Mesendoderm (in vitro differentiated cells): ENCODE measurements around the gene BPIFB6.

Source experiments
- DNase-seq: peaks from one replicate; pipeline ENCODE4 v3.0.0; 2013
- H2AK5ac ChIP-seq: 2 replicates; pipeline ENCODE4 v1.6.1; 2013; ENCODE audit warnings: low read length, inconsistent platforms
- H2BK120ac ChIP-seq: 2 replicates; pipeline ENCODE4 v1.6.1; 2013; ENCODE audit warnings: low read depth, mild to moderate bottlenecking, low read length, moderate library complexity, mixed read lengths
- H2BK15ac ChIP-seq: replicated peaks from 2 replicates; pipeline ENCODE4 v1.6.1; 2013; ENCODE audit warnings: low read depth, mild to moderate bottlenecking, moderate library complexity
- H2BK5ac ChIP-seq: 2 replicates; pipeline ENCODE4 v1.6.1; 2013; ENCODE audit warnings: low read length, inconsistent platforms
- H3K18ac ChIP-seq: 2 replicates; pipeline ENCODE4 v1.6.1; 2013; ENCODE audit warnings: mild to moderate bottlenecking, low read length, mixed read lengths
- H3K23ac ChIP-seq: one replicate; pipeline ENCODE4 v1.6.1; 2013; ENCODE audit warnings: low read length
- H3K27ac ChIP-seq: 2 replicates; pipeline ENCODE4 v1.5.1; 2013; ENCODE audit warnings: low read depth, mild to moderate bottlenecking, inconsistent platforms, low read length, moderate library complexity
- H3K27me3 ChIP-seq: 2 replicates; pipeline ENCODE4 v1.6.1; 2013; ENCODE audit warnings: low read length, control low read depth, mild to moderate bottlenecking, inconsistent platforms; ENCODE audit not compliant: insufficient read depth, poor library complexity
- H3K36me3 ChIP-seq: 2 replicates; pipeline ENCODE4 v1.6.1; 2013; ENCODE audit warnings: low read length, inconsistent platforms; ENCODE audit not compliant: control insufficient read depth, insufficient read depth
- H3K4ac ChIP-seq: one replicate; pipeline ENCODE4 v1.6.1; 2013; ENCODE audit warnings: low read depth, mild to moderate bottlenecking, low read length, moderate library complexity
- H3K4me1 ChIP-seq: 2 replicates; pipeline ENCODE4 v1.6.1; 2013; ENCODE audit warnings: low read depth, low read length, inconsistent platforms; ENCODE audit not compliant: control insufficient read depth
- H3K4me2 ChIP-seq: 2 replicates; pipeline ENCODE4 v1.6.1; 2013; ENCODE audit warnings: low read length
- H3K4me3 ChIP-seq: 2 replicates; pipeline ENCODE4 v1.5.1; 2013; ENCODE audit warnings: mild to moderate bottlenecking, low read length
- H3K56ac ChIP-seq: one replicate; pipeline ENCODE4 v1.6.1; 2013; ENCODE audit warnings: low read length
- H3K79me1 ChIP-seq: 2 replicates; pipeline ENCODE4 v1.6.1; 2013; ENCODE audit warnings: low read length, inconsistent platforms
- H3K79me2 ChIP-seq: 2 replicates; pipeline ENCODE4 v1.6.1; 2013; ENCODE audit warnings: mild to moderate bottlenecking, low read length; ENCODE audit not compliant: control insufficient read depth, insufficient read depth
- H3K9ac ChIP-seq: 2 replicates; pipeline ENCODE4 v1.6.1; 2013; ENCODE audit warnings: low read length, inconsistent platforms
- H4K5ac ChIP-seq: one replicate; pipeline ENCODE4 v1.6.1; 2013; ENCODE audit warnings: low read length
- H4K8ac ChIP-seq: one replicate; pipeline ENCODE4 v1.6.1; 2013; ENCODE audit warnings: low read depth, mild to moderate bottlenecking, control low read depth, low read length, moderate library complexity
- WGBS: extraction: QIAGEN DNeasy Blood & Tissue Kit; methylation state at CpG from one replicate; pipeline ENCODE4 v1.1.7; 2013; ENCODE audit warnings: low lambda C conversion rate, missing lambda C conversion rate; ENCODE audit not compliant: insufficient coverage; ENCODE audit errors: extremely low coverage; 5-methylcytosine and 5-hydroxymethylcytosine counted together

The BPIFB6 gene

GRCh38 chr20:32999603-33000250 lies 31.7 kb upstream of the BPIFB6 start:
- H3K79me2 ChIP-seq = no peaks in the 10 kb centered on the region
- no peaks in the 10 kb centered on the region for H3K27me3 ChIP-seq
- H3K4me1 ChIP-seq = no peaks in the 10 kb centered on the region
- no peak overlapping the region for H3K18ac ChIP-seq
- peak overlapping the region; percentile 54 for H2BK5ac ChIP-seq
- DNase-seq = no peak
- WGBS = no CpG with 5 or more reads among the region's 9 CpGs
- H3K56ac ChIP-seq = peak overlapping the region; percentile 74
- H2BK120ac ChIP-seq = no peak overlapping the region
- no peak overlapping the region for H3K4me2 ChIP-seq
- no peaks in the 10 kb centered on the region for H3K79me1 ChIP-seq
- no peak overlapping the region for H3K4ac ChIP-seq
- H3K27ac ChIP-seq = no peak overlapping the region
- no peak overlapping the region for H3K4me3 ChIP-seq
- H4K5ac ChIP-seq = no peak overlapping the region
- H4K8ac ChIP-seq = no peak overlapping the region
- no peak overlapping the region for H3K9ac ChIP-seq
- H2BK15ac ChIP-seq = no peak overlapping the region
- no peaks in the 10 kb centered on the region for H3K36me3 ChIP-seq
- H3K23ac ChIP-seq = no peak overlapping the region
- peak overlapping the region; percentile 81 for H2AK5ac ChIP-seq

- Histone ChIP-seq H3K79me1 (no peaks in the 10 kb centered on the region), H3K27ac (no peak overlapping the region), H3K4me3 (no peak overlapping the region), H2AK5ac (peak overlapping the region; percentile 1), H3K23ac (no peak overlapping the region), H3K56ac (peak overlapping the region; percentile 49), H2BK5ac (no peak overlapping the region), H3K36me3 (no peaks in the 10 kb centered on the region), H3K4me2 (no peak overlapping the region), H2BK15ac (no peak overlapping the region), H3K9ac (no peak overlapping the region), H4K8ac (no peak overlapping the region), H2BK120ac (no peak overlapping the region), H3K79me2 (no peaks in the 10 kb centered on the region), H3K27me3 (no peaks in the 10 kb centered on the region), H3K18ac (no peak overlapping the region), H3K4me1 (no peaks in the 10 kb centered on the region), H3K4ac (no peak overlapping the region), H4K5ac (no peak overlapping the region)
- DNase-seq = no peak
- WGBS = no CpG with 5 or more reads among the region's 9 CpGs
These were observed 30.5 kb upstream of the BPIFB6 start for GRCh38 chr20:33000802-33001466.

- Histone ChIP-seq H3K56ac (no peak overlapping the region), H2BK5ac (no peak overlapping the region), H3K79me1 (no peaks in the 10 kb centered on the region), H3K4me1 (no peaks in the 10 kb centered on the region), H3K27me3 (no peaks in the 10 kb centered on the region), H3K79me2 (no peaks in the 10 kb centered on the region), H4K5ac (no peak overlapping the region), H3K4me3 (no peak overlapping the region), H3K36me3 (no peaks in the 10 kb centered on the region), H4K8ac (no peak overlapping the region), H3K18ac (no peak overlapping the region), H3K27ac (no peak overlapping the region), H2BK120ac (no peak overlapping the region), H3K23ac (no peak overlapping the region), H2AK5ac (peak overlapping the region; percentile 16), H3K9ac (no peak overlapping the region), H3K4ac (no peak overlapping the region), H3K4me2 (no peak overlapping the region), H2BK15ac (no peak overlapping the region)
- no CpG with 5 or more reads among the region's 7 CpGs for WGBS
- DNase-seq = no peak
These were observed 29.2 kb upstream of the BPIFB6 start for GRCh38 chr20:33002087-33002808.

DNA sequence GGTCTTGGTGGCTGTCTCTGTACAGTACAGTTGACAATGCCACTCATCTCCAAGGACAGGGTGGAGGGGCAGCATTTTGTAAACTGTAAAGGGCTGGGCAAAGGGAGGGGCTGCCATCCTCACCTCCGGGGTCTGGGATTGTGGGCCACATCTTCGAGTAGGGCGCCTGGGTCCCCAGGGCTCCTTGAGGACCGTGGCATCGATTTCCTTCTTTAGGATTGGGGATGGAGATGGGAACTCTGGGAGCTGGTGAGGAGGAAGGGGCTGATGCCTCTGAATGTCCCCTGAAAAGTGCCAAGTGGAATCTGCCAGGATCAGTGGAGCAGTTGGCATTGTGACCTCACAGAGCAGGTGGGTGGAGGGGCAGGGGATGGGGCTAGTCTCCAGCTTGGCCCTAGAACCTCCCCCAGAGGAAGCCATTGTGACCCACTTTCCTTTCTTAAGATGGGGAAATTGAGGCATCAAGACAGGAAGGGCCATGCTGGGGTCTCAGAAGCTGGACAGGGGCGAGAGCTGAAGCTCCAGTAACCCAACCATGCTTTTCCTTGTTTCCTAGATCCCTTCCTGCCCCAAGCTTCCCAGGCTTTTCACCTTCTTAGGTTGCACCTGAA lies 27.2 kb upstream of the BPIFB6 start, which contains the start of gene SUN5:
Gene SUN5 (minus strand): TSS at position 293 of the 611 bp plus-strand sequence. CDS start 93 bp downstream, at position 200.
- Histone ChIP-seq H3K79me2 (no peaks in the 10 kb centered on the region), H3K36me3 (no peaks in the 10 kb centered on the region), H4K5ac (no peak within 1 kb of the TSS), H3K4me1 (no peaks in the 10 kb centered on the region), H3K23ac (no peak within 1 kb of the TSS), H3K18ac (no peak within 1 kb of the TSS), H2BK120ac (no peak within 1 kb of the TSS), H2BK15ac (no peak within 1 kb of the TSS), H3K27me3 (no peaks in the 10 kb centered on the region), H3K27ac (no peak within 1 kb of the TSS), H4K8ac (no peak within 1 kb of the TSS), H3K4me3 (no peak within 1 kb of the TSS), H3K9ac (no peak within 1 kb of the TSS), H2AK5ac (peak within 1 kb of the TSS; percentile 91), H3K4ac (peak within 1 kb of the TSS; percentile 17), H3K56ac (no peak within 1 kb of the TSS), H3K79me1 (no peaks in the 10 kb centered on the region), H3K4me2 (no peak within 1 kb of the TSS), H2BK5ac (no peak within 1 kb of the TSS)
- no CpG with 5 or more reads among the region's 6 CpGs for WGBS
- DNase-seq = no peak

GRCh38 chr20:33005132-33005566 lies 26.3 kb upstream of the BPIFB6 start:
- Histone ChIP-seq H3K56ac (no peak overlapping the region), H2BK5ac (no peak overlapping the region), H3K18ac (no peak overlapping the region), H2AK5ac (no peak overlapping the region), H3K4me1 (no peaks in the 10 kb centered on the region), H3K4me3 (no peak overlapping the region), H2BK15ac (no peak overlapping the region), H4K5ac (no peak overlapping the region), H3K4me2 (no peak overlapping the region), H3K79me1 (no peaks in the 10 kb centered on the region), H3K79me2 (no peaks in the 10 kb centered on the region), H3K27me3 (no peaks in the 10 kb centered on the region), H3K9ac (no peak overlapping the region), H3K4ac (no peak overlapping the region), H3K27ac (no peak overlapping the region), H3K36me3 (no peaks in the 10 kb centered on the region), H3K23ac (no peak overlapping the region), H4K8ac (no peak overlapping the region), H2BK120ac (no peak overlapping the region)
- DNase-seq = peak; percentile 76
- no CpG with 5 or more reads among the region's 4 CpGs for WGBS
